ENCODE measurements around the gene USH1C.

USH1C gene

DNA sequence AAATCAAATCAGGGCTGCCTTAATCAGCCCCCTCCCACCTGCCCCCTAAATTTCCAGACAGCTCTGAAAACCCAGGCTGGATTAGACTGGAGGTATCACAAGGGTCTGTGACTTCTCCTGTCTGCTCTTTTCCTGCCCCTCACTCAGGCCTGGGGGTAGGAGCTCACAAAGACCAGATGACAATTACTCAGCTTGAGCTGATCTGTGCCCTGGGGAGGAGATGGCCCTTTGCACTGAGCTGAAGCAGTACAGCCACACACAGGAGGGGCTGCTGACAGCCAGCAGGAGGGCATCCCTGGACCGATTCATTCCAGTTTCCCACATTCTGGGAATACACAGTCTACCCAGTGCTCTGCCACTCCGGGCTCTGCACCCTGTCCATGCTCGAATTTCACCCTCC lies 71.7 kb downstream of the USH1C start:
- DNase-seq (ENCODE audit: low read depth in 3 of 3) = no peak

DNA sequence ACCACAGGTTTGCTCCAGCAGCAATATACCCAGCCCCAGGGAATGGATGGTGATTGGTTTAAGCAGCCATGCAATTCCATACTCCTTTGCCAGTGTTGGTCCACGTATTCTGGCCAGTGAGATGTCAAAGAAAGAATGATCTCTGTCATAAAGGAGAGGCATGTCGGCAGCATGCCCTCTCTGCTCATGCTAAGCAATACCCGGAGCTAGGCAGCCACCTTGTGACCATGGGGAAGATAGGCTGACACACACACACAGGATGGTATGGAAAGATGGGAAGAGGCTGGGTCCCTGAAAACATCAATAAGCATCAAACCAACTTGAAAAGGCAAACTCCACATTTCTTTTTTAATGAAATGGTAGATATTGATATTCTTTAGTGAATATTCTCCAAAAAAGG lies 72.7 kb downstream of the USH1C start:
- no peak for DNase-seq (ENCODE audit: low read depth in 3 of 3)

DNA sequence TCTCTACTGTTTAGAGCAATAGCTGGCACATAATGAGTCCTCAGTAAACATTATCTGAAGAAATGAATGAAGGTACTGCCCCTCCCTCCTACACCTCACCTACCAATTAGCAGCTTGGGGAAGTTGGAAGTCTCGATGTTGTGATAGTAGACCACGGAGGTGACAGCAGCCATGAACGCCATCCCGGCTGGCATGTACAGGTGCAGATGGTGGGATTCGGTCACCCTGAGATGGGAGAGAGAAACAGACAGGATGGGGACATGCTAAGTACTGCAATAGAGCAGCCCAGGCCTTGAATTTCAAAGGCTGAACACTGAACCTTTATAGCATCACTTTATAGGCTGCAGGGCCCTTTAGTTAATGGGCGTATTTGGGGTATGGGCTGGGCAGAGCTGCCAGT lies 74.2 kb downstream of the USH1C start:
- no peak for DNase-seq (ENCODE audit: low read depth in 3 of 3)

DNA sequence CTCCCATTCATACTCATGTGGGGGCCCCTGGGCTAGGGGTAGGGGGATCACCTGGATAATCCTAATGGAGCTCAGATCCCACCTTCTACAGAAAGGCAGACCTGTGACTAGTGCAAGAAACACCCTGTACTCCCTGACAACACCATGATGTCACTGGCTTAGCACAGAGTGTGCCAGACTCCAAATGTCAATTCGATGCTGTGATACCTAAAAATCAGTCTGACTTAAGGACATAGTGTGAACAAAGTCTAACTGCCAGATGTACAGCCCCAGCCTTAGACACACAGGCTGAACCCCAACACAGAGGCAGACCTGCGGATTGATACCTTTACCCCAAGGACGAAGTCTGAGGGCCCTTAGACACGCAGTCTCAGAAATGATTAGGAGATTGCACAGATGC lies 76.1 kb downstream of the USH1C start:
- DNase-seq (ENCODE audit: low read depth in 3 of 3) = no peak

DNA sequence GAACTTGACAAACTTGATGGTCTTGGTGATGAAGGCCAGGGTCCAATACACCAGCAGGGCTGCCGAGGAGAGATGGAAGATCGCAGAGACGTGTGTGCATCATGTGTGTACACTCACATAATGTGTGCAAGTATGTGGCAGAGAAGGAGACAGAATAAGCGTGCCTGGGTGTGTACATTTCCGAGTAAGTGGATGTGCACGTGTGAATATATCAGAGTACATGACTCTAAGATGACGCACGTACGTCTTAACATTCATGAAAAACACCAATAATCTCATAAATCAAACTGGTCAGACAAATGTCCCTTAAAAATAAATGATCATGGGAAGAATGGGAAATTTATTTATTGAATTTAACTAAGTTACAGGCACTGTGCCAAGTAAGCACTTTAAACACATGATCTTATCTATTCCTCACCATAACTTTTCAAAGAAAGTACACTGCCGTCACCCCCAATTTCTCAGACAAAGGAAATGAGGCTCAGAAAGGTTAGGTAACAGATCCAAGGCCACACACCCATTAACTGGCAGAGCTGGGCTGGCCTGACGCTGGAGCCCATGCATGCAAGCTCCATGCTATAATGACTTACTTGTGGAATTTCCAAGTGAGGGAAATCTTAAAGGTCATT lies 80.6 kb downstream of the USH1C start:
- DNase-seq (ENCODE audit: low read depth in 3 of 3) = no peak

DNA sequence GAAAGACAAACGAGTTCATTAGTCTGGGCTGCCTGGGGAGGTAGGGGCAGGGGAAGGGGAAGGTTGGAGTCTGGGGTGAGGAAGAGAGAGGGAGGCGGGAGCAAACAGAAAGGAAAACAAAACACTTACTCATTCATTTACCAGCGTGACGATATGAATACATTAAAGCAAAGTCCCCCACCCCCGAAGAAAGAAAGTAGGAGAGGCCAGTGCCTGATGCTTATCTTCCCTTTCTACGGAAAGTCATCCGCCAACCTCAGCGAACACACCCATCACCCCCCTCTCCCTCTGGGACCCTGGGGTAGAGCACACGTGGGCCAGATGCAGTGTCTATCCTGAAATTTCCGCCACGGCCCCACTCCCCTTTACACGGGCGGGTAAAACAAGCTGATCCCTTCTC lies 81.3 kb downstream of the USH1C start:
- DNase-seq (ENCODE audit: low read depth in 3 of 3) = no peak

DNA sequence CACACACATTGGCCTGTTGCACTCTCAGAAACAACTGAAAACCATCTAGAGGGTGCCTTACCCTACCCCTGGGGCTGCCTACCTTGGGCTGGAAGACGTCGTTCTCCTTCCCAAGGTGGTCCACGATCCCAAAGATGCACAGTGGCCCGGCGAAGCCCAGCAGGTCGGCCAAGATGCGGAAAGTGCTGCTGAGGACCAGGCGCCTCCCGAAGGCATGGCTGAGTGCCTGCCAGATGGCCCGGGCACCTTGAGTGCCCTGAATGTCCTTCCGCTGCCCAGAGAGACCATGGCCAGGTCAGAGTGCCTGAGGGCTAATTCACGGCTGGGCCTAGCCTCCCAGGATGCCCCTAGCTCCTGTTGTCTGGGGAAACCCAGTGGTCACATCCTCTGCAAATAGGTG lies 83.8 kb downstream of the USH1C start:
- no peak for DNase-seq (ENCODE audit: low read depth in 3 of 3)

DNA sequence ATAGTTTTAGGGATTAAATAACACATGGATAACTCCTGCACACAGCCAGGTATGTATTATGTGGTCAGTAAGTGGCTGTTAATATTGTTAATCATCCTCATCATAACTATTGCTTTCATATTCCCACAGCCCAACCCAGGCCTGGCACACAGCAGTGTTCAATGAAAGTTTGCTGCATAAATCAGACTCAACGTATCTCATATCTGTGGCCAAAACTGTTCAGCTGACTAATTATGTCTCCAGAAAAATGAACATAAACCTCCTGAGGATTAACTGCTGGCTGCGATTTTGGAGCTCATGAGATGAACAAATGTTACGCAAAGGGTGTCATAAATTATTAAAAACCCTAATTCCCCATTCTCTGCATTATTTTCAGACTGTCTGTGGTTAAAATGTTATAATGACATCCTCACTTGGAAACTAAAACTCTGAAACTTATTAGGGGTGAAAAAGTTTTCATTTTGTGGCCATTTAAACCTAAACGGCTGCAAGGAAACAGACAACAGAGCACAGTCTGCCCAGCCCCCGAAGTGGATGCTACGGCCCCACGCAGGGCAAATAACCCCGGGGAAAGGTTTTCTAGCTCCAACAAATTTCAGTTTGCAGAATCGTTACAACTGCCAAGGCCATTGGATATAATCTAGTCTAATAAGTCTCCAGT lies 84.8 kb downstream of the USH1C start:
- DNase-seq (ENCODE audit: low read depth in 3 of 3) = no peak

DNA sequence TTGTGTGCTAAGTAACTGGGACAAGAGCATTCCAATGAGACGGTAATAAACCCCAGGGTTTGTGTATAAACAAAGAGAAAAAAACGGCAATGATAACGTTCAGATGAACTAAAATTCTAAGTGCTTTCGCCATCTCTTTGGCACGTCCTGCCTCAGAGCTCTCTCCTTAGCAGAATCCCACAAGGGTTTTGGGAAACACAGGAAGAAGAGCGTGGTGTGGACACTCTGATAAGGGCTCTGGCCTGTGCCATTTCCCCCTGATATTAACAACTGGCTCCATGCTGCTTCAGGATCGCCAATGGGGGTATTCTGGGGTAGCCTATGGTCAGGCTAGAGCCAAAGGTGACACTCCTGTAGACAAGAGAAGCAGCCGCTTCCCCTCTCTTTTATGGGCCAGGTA lies 85.9 kb downstream of the USH1C start:
- DNase-seq (ENCODE audit: low read depth in 3 of 3) = no peak

DNA sequence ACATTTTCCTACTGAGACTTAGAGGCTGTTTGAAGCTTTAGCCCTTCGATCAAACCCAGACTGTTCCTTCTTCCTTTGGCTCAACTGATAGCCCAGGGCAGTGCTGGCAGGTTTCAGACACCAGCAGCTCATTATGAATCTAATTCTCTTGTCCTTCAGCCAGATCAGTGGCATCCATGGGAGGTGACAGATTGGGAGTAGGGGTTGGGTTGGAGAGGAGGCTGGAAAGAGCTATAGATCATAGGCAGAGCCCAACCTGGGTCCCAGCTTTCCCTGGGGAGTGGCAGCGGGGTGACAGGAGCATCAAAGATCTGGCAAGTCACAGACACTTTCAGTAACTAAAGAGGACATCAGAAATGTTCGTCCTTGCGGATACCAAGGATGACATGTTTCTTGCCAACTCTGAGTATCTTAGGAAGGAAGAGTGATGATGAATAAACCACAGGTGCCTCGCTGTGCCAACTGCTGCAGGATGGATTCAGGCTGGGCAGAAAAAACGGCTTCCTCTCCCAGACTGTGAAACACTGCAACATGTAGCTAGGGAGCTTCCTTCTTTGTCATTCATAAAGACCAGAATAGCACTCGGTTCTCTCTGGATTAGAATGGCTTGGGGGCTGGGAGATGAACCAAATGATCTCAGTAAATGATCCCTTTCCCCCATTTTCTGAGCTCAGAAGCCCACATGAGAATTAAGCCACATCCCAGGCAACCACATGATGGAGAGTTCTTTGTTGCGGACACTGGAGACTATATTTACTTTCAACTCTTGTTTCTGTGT lies 86.6 kb downstream of the USH1C start:
- DNase-seq (ENCODE audit: low read depth in 3 of 3) = no peak

DNA sequence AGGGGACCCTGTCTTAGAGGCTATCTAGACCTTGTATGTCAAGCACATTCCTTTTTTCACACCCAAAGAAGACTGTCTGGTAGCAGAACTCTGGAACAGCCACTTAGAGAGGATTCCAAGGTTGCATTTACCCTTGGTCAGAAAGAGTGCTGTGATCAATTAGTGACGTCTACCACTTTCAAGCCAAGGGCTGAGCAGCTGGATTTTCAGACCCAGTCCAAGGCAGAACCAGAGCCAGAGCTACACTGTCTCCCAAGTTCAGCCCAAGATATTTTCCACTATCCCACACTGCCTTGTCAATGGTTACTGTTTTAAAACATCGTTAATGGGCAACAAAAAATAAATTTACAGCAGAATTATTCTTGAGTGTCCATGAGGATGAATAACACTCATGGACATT lies 91.5 kb downstream of the USH1C start:
- DNase-seq (ENCODE audit: low read depth in 3 of 3) = no peak

DNA sequence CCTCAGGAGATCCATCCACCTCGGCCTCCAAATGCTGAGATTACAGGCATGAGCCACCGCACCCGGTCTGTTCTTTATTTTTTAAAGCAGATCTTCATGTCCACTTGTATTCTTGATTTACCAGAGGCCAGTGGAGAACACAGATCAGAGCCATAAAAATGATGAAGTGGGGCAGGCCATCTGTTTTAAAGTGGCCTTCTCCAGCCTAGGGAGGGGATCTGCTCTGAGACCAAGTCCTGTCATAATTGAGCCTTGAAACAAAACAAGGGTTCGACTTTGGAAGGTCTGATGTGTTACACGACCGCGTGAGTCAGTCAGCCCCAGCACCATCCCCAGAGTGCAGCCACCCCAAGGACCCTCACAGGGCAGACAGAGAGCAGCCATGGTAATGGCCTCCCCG lies 95.1 kb downstream of the USH1C start:
- no peak for DNase-seq (ENCODE audit: low read depth in 3 of 3)

DNA sequence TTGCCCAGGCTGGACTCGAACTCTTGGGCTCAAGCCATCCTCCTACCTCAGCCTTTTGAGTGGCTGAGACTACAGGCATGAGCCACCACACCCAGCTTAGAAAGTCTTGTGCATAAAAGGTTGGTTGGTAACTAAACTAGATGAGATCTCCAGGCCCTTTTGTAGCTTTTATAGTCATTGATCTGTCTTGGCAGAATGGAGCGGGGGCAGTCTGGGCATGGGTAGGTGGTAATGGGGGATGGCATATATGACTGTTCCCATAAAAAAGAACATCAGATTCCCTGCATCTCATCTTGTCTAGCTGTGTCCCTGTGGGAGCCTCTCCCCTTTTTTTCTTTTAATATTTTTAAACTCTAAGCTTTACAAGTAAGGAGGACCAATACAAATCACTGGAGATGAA lies 97.7 kb downstream of the USH1C start:
- no peak for DNase-seq (ENCODE audit: low read depth in 3 of 3)

DNA sequence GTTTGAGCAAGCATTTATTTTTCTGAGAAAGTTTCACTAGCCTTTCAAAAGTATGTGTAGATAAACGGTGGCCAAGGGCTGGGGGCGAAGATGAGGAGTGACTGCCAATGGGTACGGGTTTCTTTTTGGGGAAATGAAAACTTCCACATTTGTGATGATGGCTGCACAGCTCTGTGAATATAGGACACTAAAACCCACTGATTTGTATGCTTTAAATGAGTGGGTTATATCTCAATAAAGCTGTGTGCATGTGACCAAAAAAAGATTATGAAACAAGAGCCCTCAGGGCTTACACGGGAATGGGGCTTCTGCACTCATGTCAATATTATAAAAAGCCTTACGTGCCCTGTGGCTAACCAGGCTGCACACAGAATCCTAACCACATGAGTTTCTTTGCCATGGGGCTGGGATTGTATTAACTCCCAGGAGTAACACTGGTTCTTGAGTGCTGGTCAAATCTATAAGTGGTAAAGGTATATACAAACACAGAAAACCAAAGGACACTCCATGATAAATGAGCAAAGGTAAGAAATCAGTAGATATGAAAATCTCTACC lies 98.9 kb downstream of the USH1C start:
- no peak for DNase-seq (ENCODE audit: low read depth in 3 of 3)

DNA sequence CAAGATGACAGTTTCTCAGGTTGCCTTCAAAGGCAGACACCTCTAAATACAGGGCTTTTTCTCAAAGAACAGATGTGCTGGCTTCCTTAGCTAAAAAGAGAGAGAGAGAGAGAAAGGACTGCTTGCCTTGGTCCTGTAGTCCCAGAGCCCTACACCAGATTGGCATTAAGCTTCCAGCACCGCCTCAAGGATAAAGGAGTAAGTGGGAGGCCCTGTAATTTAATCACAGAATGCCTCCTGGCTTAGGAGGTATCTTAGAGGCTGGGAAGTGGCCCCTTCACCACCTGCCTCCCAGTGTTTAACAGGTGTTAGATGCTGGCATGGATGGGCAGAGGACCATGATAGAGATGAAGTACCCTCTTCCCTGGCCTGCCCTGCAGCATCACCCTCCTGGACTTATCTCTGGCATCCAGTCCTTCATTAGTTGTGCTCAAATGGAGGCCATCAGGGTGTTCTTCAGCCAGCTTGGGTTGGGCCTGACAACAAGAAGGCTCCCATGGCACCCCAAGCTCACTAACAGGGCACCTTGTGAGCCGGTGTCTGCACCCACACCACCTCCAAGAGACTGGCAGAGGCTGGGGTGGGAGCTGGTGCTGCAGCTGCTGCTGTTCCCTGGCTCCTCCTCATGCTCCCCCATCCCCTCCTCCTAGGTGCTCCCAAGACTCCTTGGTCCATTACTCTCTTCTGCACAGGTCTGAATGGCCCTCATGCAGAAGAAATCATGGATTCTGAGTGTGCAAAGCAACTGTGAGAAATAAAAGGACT lies 100.1 kb downstream of the USH1C start:
- no peak for DNase-seq (ENCODE audit: low read depth in 3 of 3)
